Measurements from ENCODE around the gene MAP3K21.
A peak's percentile ranks its signal among the peaks of the same experiment; 100 is the strongest.

MAP3K21 gene

DNA sequence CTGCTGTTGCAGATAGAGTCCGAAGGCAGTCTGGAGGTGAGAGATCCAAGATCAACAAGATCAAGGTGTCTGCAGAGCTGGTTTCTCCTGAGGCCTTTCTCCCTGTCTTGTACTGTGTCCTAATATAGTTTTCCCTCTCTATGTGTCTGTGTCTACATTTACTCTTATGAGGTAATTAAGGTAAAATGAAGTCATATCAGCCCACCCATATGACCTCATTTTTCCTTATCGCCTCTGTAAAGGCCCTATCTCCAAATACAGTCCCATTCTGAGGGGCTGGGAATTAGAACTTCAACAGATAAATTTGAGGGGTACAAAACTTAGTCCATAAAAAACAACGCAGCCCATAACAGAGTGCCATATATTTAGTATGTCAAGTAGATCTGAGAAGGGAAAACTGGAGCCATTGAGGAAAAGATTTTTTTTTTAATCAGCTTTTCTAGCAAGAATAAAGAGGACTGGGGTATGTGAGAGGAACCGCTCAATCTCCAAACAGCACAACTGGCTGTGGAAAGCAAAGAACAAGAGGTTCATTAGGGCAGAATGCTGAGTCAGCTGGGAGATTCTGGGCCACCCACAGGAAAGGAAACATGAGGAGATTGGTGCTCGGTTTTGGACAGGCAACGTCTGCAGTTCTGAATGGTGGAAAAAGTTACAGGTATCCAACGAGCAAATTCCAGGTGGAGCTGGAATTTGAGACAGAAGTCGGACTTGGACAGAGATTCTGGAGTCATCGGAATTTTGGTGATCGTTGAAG lies 65.7 kb downstream of the MAP3K21 start:
- no peaks in the 10 kb centered on the region for H3K4me1 ChIP-seq (ENCODE audit: insufficient read depth, low read length)
- H3K4me2 ChIP-seq (ENCODE audit: insufficient read depth, low read length), result no peak overlapping the region
- TF ChIP-seq, protein P1, sequence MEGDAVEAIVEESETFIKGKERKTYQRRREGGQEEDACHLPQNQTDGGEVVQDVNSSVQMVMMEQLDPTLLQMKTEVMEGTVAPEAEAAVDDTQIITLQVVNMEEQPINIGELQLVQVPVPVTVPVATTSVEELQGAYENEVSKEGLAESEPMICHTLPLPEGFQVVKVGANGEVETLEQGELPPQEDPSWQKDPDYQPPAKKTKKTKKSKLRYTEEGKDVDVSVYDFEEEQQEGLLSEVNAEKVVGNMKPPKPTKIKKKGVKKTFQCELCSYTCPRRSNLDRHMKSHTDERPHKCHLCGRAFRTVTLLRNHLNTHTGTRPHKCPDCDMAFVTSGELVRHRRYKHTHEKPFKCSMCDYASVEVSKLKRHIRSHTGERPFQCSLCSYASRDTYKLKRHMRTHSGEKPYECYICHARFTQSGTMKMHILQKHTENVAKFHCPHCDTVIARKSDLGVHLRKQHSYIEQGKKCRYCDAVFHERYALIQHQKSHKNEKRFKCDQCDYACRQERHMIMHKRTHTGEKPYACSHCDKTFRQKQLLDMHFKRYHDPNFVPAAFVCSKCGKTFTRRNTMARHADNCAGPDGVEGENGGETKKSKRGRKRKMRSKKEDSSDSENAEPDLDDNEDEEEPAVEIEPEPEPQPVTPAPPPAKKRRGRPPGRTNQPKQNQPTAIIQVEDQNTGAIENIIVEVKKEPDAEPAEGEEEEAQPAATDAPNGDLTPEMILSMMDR (IDR thresholded peaks at IDR 0.05; ENCODE audit: borderline replicate concordance, extremely low read depth, low read length, poor library complexity, severe bottlenecking), result no peak
- TF ChIP-seq EZH2 (IDR thresholded peaks at IDR 0.05; ENCODE audit: borderline replicate concordance, low read depth, low read length, severe bottlenecking), result no peak
- H3K36me3 ChIP-seq (ENCODE audit: insufficient read depth, low read length), result no peaks in the 10 kb centered on the region
- no peaks in the 10 kb centered on the region for H3K79me2 ChIP-seq (ENCODE audit: insufficient read depth, low read length)
- no peaks in the 10 kb centered on the region for H4K20me1 ChIP-seq (ENCODE audit: insufficient read depth, low read length)
- H2AFZ ChIP-seq (ENCODE audit: low read depth, low read length), result no peak overlapping the region
- DNase-seq, result no peak
- no peaks in the 10 kb centered on the region for H3K9me3 ChIP-seq (ENCODE audit: insufficient read depth, low read length, severe bottlenecking)
- H3K4me3 ChIP-seq (ENCODE audit: low read depth in 1 of 2, low read length in 2 of 2), result no peak overlapping the region
- no peak for ATAC-seq (ENCODE audit: insufficient read depth, low read depth)
- no peak overlapping the region for H3K9ac ChIP-seq (ENCODE audit: low read depth, low read length)
- no peak overlapping the region for H3K27ac ChIP-seq (ENCODE audit: low read length)
- peaks cover 8% of the 10 kb centered on the region for H3K27me3 ChIP-seq (ENCODE audit: insufficient read depth, low read length, poor library complexity)

DNA sequence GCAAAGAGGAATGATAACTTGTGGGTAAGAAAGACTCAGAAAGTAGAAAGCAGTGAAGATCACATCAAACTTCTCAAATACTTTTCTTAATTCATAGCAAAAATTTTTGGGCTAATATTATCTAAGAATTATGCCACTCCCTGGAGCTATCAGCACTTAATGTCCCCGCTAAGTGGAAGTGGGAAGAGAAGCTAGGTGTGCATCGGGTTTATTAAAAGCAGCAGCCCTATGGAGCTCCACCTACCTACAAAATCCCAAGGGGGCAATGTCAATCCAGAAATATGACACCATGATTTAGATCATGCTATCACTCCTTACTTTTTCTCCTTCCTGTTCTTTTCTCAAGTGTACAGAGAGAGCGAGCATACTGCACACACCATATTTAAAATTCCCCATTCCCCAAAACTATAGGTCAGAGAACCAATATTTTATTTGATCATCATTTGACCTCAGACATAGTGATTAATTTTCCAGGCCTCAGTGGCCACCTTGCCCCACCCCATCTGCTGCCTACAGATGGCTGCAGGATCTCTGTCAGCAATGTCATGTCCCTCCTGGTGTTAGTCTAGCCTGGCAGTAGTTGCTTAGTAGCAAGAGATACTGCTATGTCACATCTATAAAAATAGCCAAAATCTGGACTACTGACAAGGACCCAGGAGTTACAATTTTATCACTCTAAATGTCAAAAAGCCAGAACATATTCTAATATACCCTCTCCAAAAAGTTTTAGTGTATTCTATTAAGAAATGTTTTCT lies 66.6 kb downstream of the MAP3K21 start:
- DNase-seq, result no peak
- Histone ChIP-seq H2AFZ (ENCODE audit: low read depth, low read length) (no peak overlapping the region), H3K27ac (ENCODE audit: low read length) (no peak overlapping the region), H3K27me3 (ENCODE audit: insufficient read depth, low read length, poor library complexity) (peaks cover 8% of the 10 kb centered on the region), H3K4me1 (ENCODE audit: insufficient read depth, low read length) (no peaks in the 10 kb centered on the region), H3K9me3 (ENCODE audit: insufficient read depth, low read length, severe bottlenecking) (no peaks in the 10 kb centered on the region), H3K4me3 (ENCODE audit: low read depth in 1 of 2, low read length in 2 of 2) (no peak overlapping the region), H3K36me3 (ENCODE audit: insufficient read depth, low read length) (no peaks in the 10 kb centered on the region), H3K9ac (ENCODE audit: low read depth, low read length) (no peak overlapping the region), H3K79me2 (ENCODE audit: insufficient read depth, low read length) (no peaks in the 10 kb centered on the region), H3K4me2 (ENCODE audit: insufficient read depth, low read length) (no peak overlapping the region), H4K20me1 (ENCODE audit: insufficient read depth, low read length) (no peaks in the 10 kb centered on the region)
- TF ChIP-seq, protein P1 (IDR thresholded peaks at IDR 0.05; ENCODE audit: borderline replicate concordance, extremely low read depth, low read length, poor library complexity, severe bottlenecking), result no peak
- no peak for TF ChIP-seq EZH2 (IDR thresholded peaks at IDR 0.05; ENCODE audit: borderline replicate concordance, low read depth, low read length, severe bottlenecking)
- no peak for ATAC-seq (ENCODE audit: insufficient read depth, low read depth)

DNA sequence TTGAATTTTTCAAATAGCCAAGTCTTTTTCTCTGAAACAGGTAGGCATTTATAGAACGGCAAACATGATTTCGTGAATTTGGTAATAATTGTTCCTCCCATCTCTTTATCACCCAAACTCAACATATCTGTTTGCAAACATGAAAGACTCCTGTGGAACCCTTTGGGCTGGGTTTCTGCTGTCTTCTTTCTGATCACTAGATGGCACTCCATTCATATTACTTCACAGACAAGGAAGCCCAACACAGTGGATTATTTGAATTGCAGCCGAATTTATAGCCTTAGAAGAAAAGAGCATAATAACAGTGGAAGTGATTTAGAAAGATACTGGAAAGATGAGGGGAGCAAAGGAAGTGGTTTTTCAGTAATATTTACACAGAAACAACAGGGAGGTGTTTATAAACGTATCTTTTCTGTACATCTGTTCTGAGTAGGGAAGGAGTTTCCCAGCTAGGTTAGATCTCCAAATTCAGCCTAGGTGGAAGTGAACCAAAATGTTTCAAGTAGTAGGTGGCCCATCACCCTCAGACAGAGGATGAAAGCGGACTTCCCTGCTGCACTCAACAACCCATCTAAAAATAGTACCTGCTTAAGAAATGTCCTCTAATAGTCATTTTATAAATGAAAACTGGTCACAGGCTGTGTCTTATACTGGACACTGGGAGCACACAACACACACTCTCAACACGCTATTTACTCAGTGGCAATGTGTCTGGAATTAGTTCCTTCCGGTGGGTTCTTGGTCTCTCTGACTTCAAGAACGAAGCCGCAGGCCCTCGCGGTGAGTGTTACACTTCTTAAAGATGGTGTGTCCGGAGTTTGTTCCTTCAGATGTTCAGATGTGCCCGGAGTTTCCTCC lies 67.6 kb downstream of the MAP3K21 start:
- DNase-seq, result peak; percentile 34
- H2AFZ ChIP-seq (ENCODE audit: low read depth, low read length), result no peak overlapping the region
- no peaks in the 10 kb centered on the region for H3K79me2 ChIP-seq (ENCODE audit: insufficient read depth, low read length)
- no peaks in the 10 kb centered on the region for H3K4me1 ChIP-seq (ENCODE audit: insufficient read depth, low read length)
- no peak overlapping the region for H3K9ac ChIP-seq (ENCODE audit: low read depth, low read length)
- peak; percentile 90 for ATAC-seq (ENCODE audit: insufficient read depth, low read depth)
- H3K27ac ChIP-seq (ENCODE audit: low read length), result no peak overlapping the region
- H3K36me3 ChIP-seq (ENCODE audit: insufficient read depth, low read length), result no peaks in the 10 kb centered on the region
- H3K4me2 ChIP-seq (ENCODE audit: insufficient read depth, low read length), result no peak overlapping the region
- H3K4me3 ChIP-seq (ENCODE audit: low read depth in 1 of 2, low read length in 2 of 2), result no peak overlapping the region
- H3K27me3 ChIP-seq (ENCODE audit: insufficient read depth, low read length, poor library complexity), result peaks cover 6% of the 10 kb centered on the region
- no peaks in the 10 kb centered on the region for H4K20me1 ChIP-seq (ENCODE audit: insufficient read depth, low read length)
- no peaks in the 10 kb centered on the region for H3K9me3 ChIP-seq (ENCODE audit: insufficient read depth, low read length, severe bottlenecking)
- TF ChIP-seq, protein P1 (IDR thresholded peaks at IDR 0.05; ENCODE audit: borderline replicate concordance, extremely low read depth, low read length, poor library complexity, severe bottlenecking), result peak; percentile 92
- no peak for TF ChIP-seq EZH2 (IDR thresholded peaks at IDR 0.05; ENCODE audit: borderline replicate concordance, low read depth, low read length, severe bottlenecking)
